CD14-positive monocyte (primary cell): ENCODE data around the gene PHC3. TPM values are rescaled to one million over a fixed set of nuclear protein-coding genes. Genes with fewer than 3 reads are reported as not detected.

Experiments
- DNase-seq, 3 donors: peaks; one replicate each; pipeline ENCODE4 v3.0.0-alpha.2; 2011 to 2022
- H2AFZ ChIP-seq: 2 replicates; pipeline ENCODE4 v1.6.0; 2012; ENCODE audit warnings: mild to moderate bottlenecking, low read depth, low read length, inconsistent platforms; ENCODE audit not compliant: insufficient read depth, poor library complexity, severe bottlenecking
- H3K27ac ChIP-seq, 2 donors: 1 replicate in 1 of 2; 2 replicates in 1 of 2; pipeline ENCODE4 v1.5.1; 2012 to 2013; ENCODE audit warnings: low read length in 2 of 2, control low read depth in 1 of 2, inconsistent platforms in 1 of 2, low read depth in 1 of 2, mild to moderate bottlenecking in 1 of 2
- H3K27me3 ChIP-seq, 2 donors: one replicate each; pipeline versions ENCODE4 v1.6.0 to v1.6.1; 2011 to 2013; ENCODE audit warnings: low read length in 2 of 2; ENCODE audit not compliant: control insufficient read depth in 2 of 2, insufficient read depth in 2 of 2
- H3K36me3 ChIP-seq, 2 donors: replicated peaks in 1 of 2; 1 replicate in 1 of 2; 2 replicates in 1 of 2; pipeline versions ENCODE4 v1.5.1 to v1.6.1; 2012 to 2013; ENCODE audit warnings: low read length in 2 of 2, control low read depth in 1 of 2, inconsistent platforms in 1 of 2, mild to moderate bottlenecking in 1 of 2; ENCODE audit not compliant: insufficient read depth in 2 of 2, control insufficient read depth in 1 of 2
- H3K4me1 ChIP-seq, 2 donors: 1 replicate in 1 of 2; 2 replicates in 1 of 2; pipeline versions ENCODE4 v1.5.1 to v1.6.1; 2012 to 2013; ENCODE audit warnings: low read length in 2 of 2, control low read depth in 1 of 2, inconsistent platforms in 1 of 2, mild to moderate bottlenecking in 1 of 2, moderate library complexity in 1 of 2; ENCODE audit not compliant: insufficient read depth in 2 of 2, control insufficient read depth in 1 of 2
- H3K4me2 ChIP-seq: replicated peaks from 2 replicates; pipeline ENCODE3; 2012; ENCODE audit warnings: low read length, moderate library complexity, mild to moderate bottlenecking; ENCODE audit not compliant: poor library complexity, severe bottlenecking; ENCODE audit errors: extremely low read depth
- H3K4me3 ChIP-seq, 3 experiments: fragments of 200-600 bp in 1 of 3; sonication (generic) in 1 of 3; replicated peaks in 1 of 3; 1 replicate in 2 of 3; 2 replicates in 1 of 3; pipeline ENCODE4 v1.5.1; 2011 to 2013; ENCODE audit warnings: low read length in 3 of 3, mild to moderate bottlenecking in 3 of 3, control low read depth in 2 of 3, low read depth in 2 of 3, inconsistent platforms in 1 of 3, moderate library complexity in 1 of 3
- H3K79me2 ChIP-seq: 2 replicates; pipeline ENCODE4 v1.6.0; 2012; ENCODE audit warnings: mild to moderate bottlenecking, control low read depth, inconsistent platforms, low read length, moderate library complexity; ENCODE audit not compliant: insufficient read depth
- H3K9ac ChIP-seq: 2 replicates; pipeline ENCODE4 v1.6.0; 2017; ENCODE audit warnings: low read length, mild to moderate bottlenecking; ENCODE audit not compliant: insufficient read depth, poor library complexity, severe bottlenecking
- H3K9me3 ChIP-seq, 2 donors: replicated peaks in 1 of 2; 1 replicate in 1 of 2; 2 replicates in 1 of 2; pipeline versions ENCODE4 v1.5.1 to v1.6.1; 2012 to 2013; ENCODE audit warnings: low read length in 2 of 2, control low read depth in 1 of 2; ENCODE audit not compliant: control insufficient read depth in 1 of 2, insufficient read depth in 1 of 2
- H4K20me1 ChIP-seq: 2 replicates; pipeline ENCODE4 v1.6.0; 2012; ENCODE audit warnings: mild to moderate bottlenecking, low read length, control low read depth, moderate library complexity; ENCODE audit not compliant: insufficient read depth
- H3K27ac Mint-ChIP-seq, 7 donors: one replicate each; pipeline ENCODE4 v1.8.0; 2020; ENCODE audit warnings: mild to moderate bottlenecking in 7 of 7, mixed read lengths in 7 of 7, moderate library complexity in 6 of 7, inconsistent platforms in 2 of 7
- H3K27me3 Mint-ChIP-seq, 3 donors: one replicate each; pipeline ENCODE4 v1.8.0; 2021 to 2022; ENCODE audit warnings: low read depth in 3 of 3, mild to moderate bottlenecking in 3 of 3, mixed read lengths in 3 of 3, moderate library complexity in 3 of 3, inconsistent platforms in 1 of 3
- H3K36me3 Mint-ChIP-seq, 2 donors: one replicate each; pipeline ENCODE4 v1.8.0; 2020; ENCODE audit warnings: mixed read lengths in 2 of 2, inconsistent platforms in 1 of 2, mild to moderate bottlenecking in 1 of 2
- H3K4me1 Mint-ChIP-seq: one replicate; pipeline ENCODE4 v1.8.0; 2020; ENCODE audit warnings: mild to moderate bottlenecking, mixed read lengths
- H3K4me3 Mint-ChIP-seq, 2 donors: one replicate each; pipeline ENCODE4 v1.8.0; 2020; ENCODE audit warnings: mild to moderate bottlenecking in 2 of 2, mixed read lengths in 2 of 2, moderate library complexity in 1 of 2
- H3K9me3 Mint-ChIP-seq, 7 donors: one replicate each; pipeline ENCODE4 v1.8.0; 2020 to 2022; ENCODE audit warnings: mixed read lengths in 7 of 7, mild to moderate bottlenecking in 6 of 7, moderate library complexity in 6 of 7, inconsistent platforms in 2 of 7
- WGBS: methylation state at CpG from one replicate; pipeline ENCODE4 v1.1.5; 2013; ENCODE audit warnings: missing lambda C conversion rate; ENCODE audit not compliant: insufficient coverage; 5-methylcytosine and 5-hydroxymethylcytosine counted together
- intact Hi-C, 2 donors: fragments of 100-400 bp; cut with micrococcal nuclease; formaldehyde crosslinking; loops; one replicate each; pipeline versions ENCODE4 v1.15.0 to v1.15.1; 2023
- polyA plus RNA-seq, 3 donors: library from polyadenylated mRNA; depleted of rRNA in 1 of 3; unstranded in 2 of 3; stranded (reverse) in 1 of 3; fragments of 300-500 nt in 2 of 3; fragments of >200 nt in 1 of 3; fragmentation: Illumina TruSeq in 2 of 3; gene quantifications; 1 replicate in 2 of 3; 2 replicates in 1 of 3; pipeline ENCODE4 v1.2.3, GENCODE V29; 2012 to 2021
- TF ChIP-seq, protein P1 (sequence below): fragments of 200-600 bp; IDR thresholded peaks from one replicate; pipeline ENCODE4 v1.8.0; 2022; ENCODE audit warnings: antibody characterized with exemption, mild to moderate bottlenecking

PHC3 gene
- polyA plus RNA-seq, 3 donors: 7.5 to 26.1 (median 12.6) TPM

DNA sequence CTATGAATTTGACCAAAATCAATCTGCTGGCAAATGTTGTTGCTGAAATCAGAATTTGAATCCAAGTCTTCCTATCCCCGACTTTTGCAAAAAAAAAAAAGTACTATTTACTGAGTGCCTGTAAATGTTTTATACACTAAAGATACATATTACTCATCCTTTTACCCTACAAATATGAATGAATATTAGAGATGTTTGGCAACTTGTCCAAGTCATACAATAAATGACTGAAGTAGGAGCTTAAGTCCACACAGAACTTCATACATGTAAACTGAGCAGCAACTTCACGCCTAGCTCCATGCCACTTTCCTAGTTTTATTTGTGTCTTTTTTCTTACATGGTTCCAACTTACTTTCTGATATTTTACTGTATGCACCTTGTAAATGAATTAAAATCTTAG, 39.2 kb downstream of the PHC3 start:
- Histone ChIP-seq H4K20me1 (peaks cover 85% of the 10 kb centered on the region), H3K27me3 (no peaks in the 10 kb centered on the region), H3K36me3 (peaks cover 25 to 60% of the 10 kb centered on the region in 2 donors), H3K9ac (no peak overlapping the region), H3K4me2 (no peak overlapping the region), H3K4me1 (no peaks in the 10 kb centered on the region), H3K9me3 (no peaks in the 10 kb centered on the region), H3K4me3 (no peak overlapping the region), H2AFZ (no peak overlapping the region), H3K27ac (no peak overlapping the region), H3K79me2 (peaks cover 68% of the 10 kb centered on the region)
- peaks cover 0 to 2% (median 0%) of the 10 kb centered on the region in 7 donors for H3K9me3 Mint-ChIP-seq
- peaks cover 6% of the 10 kb centered on the region for H3K4me1 Mint-ChIP-seq
- no peaks in the 10 kb centered on the region for H3K27me3 Mint-ChIP-seq
- WGBS: no CpG with 5 or more reads among the region's 2 CpGs
- DNase-seq: no peak
- H3K4me3 Mint-ChIP-seq: no peak overlapping the region
- peaks cover 29 to 50% of the 10 kb centered on the region in 2 donors for H3K36me3 Mint-ChIP-seq
- intact Hi-C loops: no loop called here
- H3K27ac Mint-ChIP-seq: no peak overlapping the region
- TF ChIP-seq, protein P1, sequence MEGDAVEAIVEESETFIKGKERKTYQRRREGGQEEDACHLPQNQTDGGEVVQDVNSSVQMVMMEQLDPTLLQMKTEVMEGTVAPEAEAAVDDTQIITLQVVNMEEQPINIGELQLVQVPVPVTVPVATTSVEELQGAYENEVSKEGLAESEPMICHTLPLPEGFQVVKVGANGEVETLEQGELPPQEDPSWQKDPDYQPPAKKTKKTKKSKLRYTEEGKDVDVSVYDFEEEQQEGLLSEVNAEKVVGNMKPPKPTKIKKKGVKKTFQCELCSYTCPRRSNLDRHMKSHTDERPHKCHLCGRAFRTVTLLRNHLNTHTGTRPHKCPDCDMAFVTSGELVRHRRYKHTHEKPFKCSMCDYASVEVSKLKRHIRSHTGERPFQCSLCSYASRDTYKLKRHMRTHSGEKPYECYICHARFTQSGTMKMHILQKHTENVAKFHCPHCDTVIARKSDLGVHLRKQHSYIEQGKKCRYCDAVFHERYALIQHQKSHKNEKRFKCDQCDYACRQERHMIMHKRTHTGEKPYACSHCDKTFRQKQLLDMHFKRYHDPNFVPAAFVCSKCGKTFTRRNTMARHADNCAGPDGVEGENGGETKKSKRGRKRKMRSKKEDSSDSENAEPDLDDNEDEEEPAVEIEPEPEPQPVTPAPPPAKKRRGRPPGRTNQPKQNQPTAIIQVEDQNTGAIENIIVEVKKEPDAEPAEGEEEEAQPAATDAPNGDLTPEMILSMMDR: no peak

DNA sequence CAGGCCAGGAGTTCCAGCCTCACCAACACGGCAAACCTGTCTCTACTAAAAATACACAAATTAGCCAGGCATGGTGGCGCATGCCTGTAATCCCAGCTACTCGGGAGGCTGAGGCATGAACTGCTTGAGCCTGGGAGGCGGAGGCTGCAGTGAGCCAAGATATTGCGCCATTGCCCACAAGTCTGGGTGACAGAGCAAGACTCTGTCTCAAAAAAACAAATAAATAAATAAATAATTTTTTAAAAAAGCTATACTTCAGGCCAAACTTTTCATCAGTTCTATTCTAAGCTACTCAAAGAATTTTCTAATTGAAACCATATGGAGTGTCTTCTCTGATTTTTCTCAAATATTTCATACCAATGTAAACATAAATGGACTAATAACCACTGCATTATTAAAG, 43.5 kb downstream of the PHC3 start:
- Histone ChIP-seq H2AFZ (no peak overlapping the region), H3K4me3 (no peak overlapping the region), H4K20me1 (peaks cover 60% of the 10 kb centered on the region), H3K27me3 (no peaks in the 10 kb centered on the region), H3K79me2 (peaks cover 49% of the 10 kb centered on the region), H3K9ac (no peak overlapping the region), H3K36me3 (peaks cover 46 to 70% of the 10 kb centered on the region in 2 donors), H3K27ac (no peak overlapping the region), H3K4me1 (no peaks in the 10 kb centered on the region), H3K9me3 (peaks cover 0 to 3% of the 10 kb centered on the region in 2 donors), H3K4me2 (no peak overlapping the region)
- intact Hi-C loops: no loop called here
- TF ChIP-seq, protein P1: no peak
- Mint-ChIP-seq H3K27ac (peak overlapping the region in 2 of 7 donors; percentile 21 to 32), H3K4me3 (no peak overlapping the region), H3K27me3 (no peaks in the 10 kb centered on the region), H3K36me3 (peaks cover 47 to 66% of the 10 kb centered on the region in 2 donors), H3K9me3 (peaks cover 0 to 13% (median 6%) of the 10 kb centered on the region in 7 donors), H3K4me1 (peaks cover 6% of the 10 kb centered on the region)
- WGBS: no CpG with 5 or more reads among the region's 5 CpGs
- DNase-seq: no peak
